Measurements from ENCODE around the gene SYCN. TPM values are rescaled to one million over a fixed set of nuclear protein-coding genes. Genes with fewer than 3 reads are reported as not detected.

SYCN gene
- total and polyA plus RNA-seq, 2 donors (not counting 3 experiments of a cell fraction or from before 2014, with no cell fraction given), result not detected

- Histone ChIP-seq H3K4me3 (replicated peaks in 1 of 3; ENCODE audit: insufficient read depth in 1 of 3, low read depth in 1 of 3, low read length in 3 of 3) (no peak overlapping the region), H3K9me3 (replicated peaks; ENCODE audit: control insufficient read depth, insufficient read depth, low read length) (no peaks in the 10 kb centered on the region), H3K9me1 (replicated peaks; ENCODE audit: control insufficient read depth, extremely low read depth, insufficient read depth, low read length) (no peaks in the 10 kb centered on the region), H3K9ac (replicated peaks; ENCODE audit: extremely low read depth, insufficient read depth, low read length) (no peak overlapping the region), H4K20me1 (replicated peaks; ENCODE audit: control insufficient read depth, extremely low read depth, insufficient read depth, low read length) (no peaks in the 10 kb centered on the region), H3K36me3 (ENCODE audit: control insufficient read depth in 2 of 2, extremely low read depth in 1 of 2, insufficient read depth in 2 of 2, low read length in 2 of 2) (no peaks in the 10 kb centered on the region), H2AFZ (ENCODE audit: low read depth, low read length) (no peak overlapping the region), H3K79me2 (ENCODE audit: control insufficient read depth, insufficient read depth, low read length) (no peaks in the 10 kb centered on the region), H3K27ac (ENCODE audit: insufficient read depth, low read depth, low read length) (no peak overlapping the region), H3K4me1 (ENCODE audit: control insufficient read depth, extremely low read depth, insufficient read depth, low read length) (no peaks in the 10 kb centered on the region), H3K4me2 (ENCODE audit: insufficient read depth, low read length) (no peak overlapping the region), H3K27me3 (ENCODE audit: control insufficient read depth in 2 of 2, insufficient read depth in 2 of 2, low read length in 2 of 2) (peaks cover 0 to 2% of the 10 kb centered on the region in 2 experiments)
- dilution Hi-C loops (cut with MboI; ENCODE audit: extremely low pct_ligation_motif_present, low sequenced_read_pairs) (no loop called here), intact Hi-C loops (cut with micrococcal nuclease) (loop anchor here (1.0 kb wide), 2 partner anchors 116 to 199 kb away; no protein-coding TSS in a partner anchor)
- TF ChIP-seq CTCF (IDR thresholded peaks at IDR 0.05; ENCODE audit: extremely low read depth in 1 of 2, insufficient read depth in 1 of 2, low read depth in 1 of 2, low read length in 2 of 2), result peak in 1 of 2 donors; percentile 18
- no peak for TF ChIP-seq POLR2AphosphoS5 (IDR thresholded peaks at IDR 0.05; ENCODE audit: insufficient read depth, low read depth, low read length)
- no TSS peak for BruUV-seq (replicated peaks)
- POLR2A ChIA-PET, result no interaction called here
- no peak for FAIRE-seq
- CTCF ChIA-PET, result interaction anchor here (1.0 to 2.9 kb wide), 5 partner anchors 9 to 115 kb away, joined by 3 to 12 read pairs (median 4); no protein-coding TSS in a partner anchor
- no peak for DNase-seq (ENCODE audit: low read depth, low spot score)
Observed at GRCh38 chr19:39212375-39212742, 8.3 kb upstream of the SYCN start.

- Histone ChIP-seq H3K4me3 (replicated peaks in 1 of 3; ENCODE audit: insufficient read depth in 1 of 3, low read depth in 1 of 3, low read length in 3 of 3) (no peak overlapping the region), H3K4me2 (ENCODE audit: insufficient read depth, low read length) (no peak overlapping the region), H3K36me3 (ENCODE audit: control insufficient read depth in 2 of 2, extremely low read depth in 1 of 2, insufficient read depth in 2 of 2, low read length in 2 of 2) (no peaks in the 10 kb centered on the region), H3K9me1 (replicated peaks; ENCODE audit: control insufficient read depth, extremely low read depth, insufficient read depth, low read length) (no peaks in the 10 kb centered on the region), H2AFZ (ENCODE audit: low read depth, low read length) (no peak overlapping the region), H3K9ac (replicated peaks; ENCODE audit: extremely low read depth, insufficient read depth, low read length) (no peak overlapping the region), H3K9me3 (replicated peaks; ENCODE audit: control insufficient read depth, insufficient read depth, low read length) (no peaks in the 10 kb centered on the region), H3K27me3 (ENCODE audit: control insufficient read depth in 2 of 2, insufficient read depth in 2 of 2, low read length in 2 of 2) (peaks cover 0 to 2% of the 10 kb centered on the region in 2 experiments), H3K79me2 (ENCODE audit: control insufficient read depth, insufficient read depth, low read length) (no peaks in the 10 kb centered on the region), H3K4me1 (ENCODE audit: control insufficient read depth, extremely low read depth, insufficient read depth, low read length) (no peaks in the 10 kb centered on the region), H3K27ac (ENCODE audit: insufficient read depth, low read depth, low read length) (no peak overlapping the region), H4K20me1 (replicated peaks; ENCODE audit: control insufficient read depth, extremely low read depth, insufficient read depth, low read length) (no peaks in the 10 kb centered on the region)
- TF ChIP-seq JUN (IDR thresholded peaks at IDR 0.05; ENCODE audit: borderline replicate concordance, insufficient read depth, insufficient read length, low read depth) (no peak), GATA2 (IDR thresholded peaks at IDR 0.05; ENCODE audit: insufficient read depth, insufficient read length, low read depth, low read length) (no peak), MYC (IDR thresholded peaks at IDR 0.05; ENCODE audit: low read depth, low read length) (no peak), CTCF (IDR thresholded peaks at IDR 0.05; ENCODE audit: extremely low read depth in 1 of 2, insufficient read depth in 1 of 2, low read depth in 1 of 2, low read length in 2 of 2) (no peak), FOS (IDR thresholded peaks at IDR 0.05; ENCODE audit: borderline replicate concordance, insufficient read depth, low read length) (no peak), EZH2 (IDR thresholded peaks at IDR 0.05; ENCODE audit: borderline replicate concordance, low read depth, low read length, severe bottlenecking) (no peak), POLR2AphosphoS5 (IDR thresholded peaks at IDR 0.05; ENCODE audit: insufficient read depth, low read depth, low read length) (no peak), MAX (IDR thresholded peaks at IDR 0.05; ENCODE audit: insufficient read depth, insufficient read length) (no peak), POLR2A (IDR thresholded peaks at IDR 0.05; ENCODE audit: low read depth, low read length) (no peak)
- CTCF ChIA-PET, result interaction anchor here (0.7 to 2.9 kb wide), 6 partner anchors 8 to 150 kb away, joined by 3 to 12 read pairs (median 4); no protein-coding TSS in a partner anchor
- BruUV-seq (replicated peaks), result no TSS peak
- FAIRE-seq (no peak), DNase-seq (ENCODE audit: low read depth, low spot score) (no peak)
- POLR2A ChIA-PET, result no interaction called here
- intact Hi-C loops (cut with micrococcal nuclease), result loop anchor here (1.0 kb wide), 2 partner anchors 116 to 199 kb away; no protein-coding TSS in a partner anchor
- dilution Hi-C loops (cut with MboI; ENCODE audit: extremely low pct_ligation_motif_present, low sequenced_read_pairs), result no loop called here
Observed at GRCh38 chr19:39211731-39212374, 7.8 kb upstream of the SYCN start.
